Osteocyte (in vitro differentiated cells): ENCODE results near the gene CLNK. TPM values are rescaled to one million over a fixed set of nuclear protein-coding genes. Genes with fewer than 3 reads are reported as not detected.

Experiments used
- DNase-seq: peaks from one replicate; pipeline ENCODE4 v3.0.0; 2021; ENCODE audit warnings: mixed read lengths; ENCODE audit not compliant: unreplicated experiment; ENCODE audit errors: extremely low spot score
- H3K27ac Mint-ChIP-seq: one replicate; pipeline ENCODE4 v1.8.0; 2021; ENCODE audit warnings: mild to moderate bottlenecking, mixed read lengths; ENCODE audit not compliant: unreplicated experiment
- H3K27me3 Mint-ChIP-seq: one replicate; pipeline ENCODE4 v1.8.0; 2021; ENCODE audit warnings: mixed read lengths; ENCODE audit not compliant: unreplicated experiment
- H3K36me3 Mint-ChIP-seq: one replicate; pipeline ENCODE4 v1.8.0; 2021; ENCODE audit warnings: mixed read lengths; ENCODE audit not compliant: unreplicated experiment
- H3K4me1 Mint-ChIP-seq: one replicate; pipeline ENCODE4 v1.8.0; 2021; ENCODE audit warnings: mixed read lengths; ENCODE audit not compliant: unreplicated experiment
- H3K4me3 Mint-ChIP-seq: one replicate; pipeline ENCODE4 v1.8.0; 2021; ENCODE audit warnings: mild to moderate bottlenecking, moderate library complexity, mixed read lengths; ENCODE audit not compliant: unreplicated experiment
- H3K9me3 Mint-ChIP-seq: one replicate; pipeline ENCODE4 v1.8.0; 2021; ENCODE audit warnings: mixed read lengths; ENCODE audit not compliant: unreplicated experiment
- total RNA-seq: library from RNA; stranded (reverse); gene quantifications from 2 replicates; pipeline ENCODE4 v1.2.1, GENCODE V29; 2021
- TF ChIP-seq, protein P1 (sequence below): fragments of 200-600 bp; sonication (generic); IDR thresholded peaks from 2 replicates; pipeline ENCODE4 v1.5.0; 2021; ENCODE audit warnings: antibody characterized with exemption, mild to moderate bottlenecking, moderate library complexity

Gene CLNK
- total RNA-seq, 1 donor from 2014 or later = not detected

DNA sequence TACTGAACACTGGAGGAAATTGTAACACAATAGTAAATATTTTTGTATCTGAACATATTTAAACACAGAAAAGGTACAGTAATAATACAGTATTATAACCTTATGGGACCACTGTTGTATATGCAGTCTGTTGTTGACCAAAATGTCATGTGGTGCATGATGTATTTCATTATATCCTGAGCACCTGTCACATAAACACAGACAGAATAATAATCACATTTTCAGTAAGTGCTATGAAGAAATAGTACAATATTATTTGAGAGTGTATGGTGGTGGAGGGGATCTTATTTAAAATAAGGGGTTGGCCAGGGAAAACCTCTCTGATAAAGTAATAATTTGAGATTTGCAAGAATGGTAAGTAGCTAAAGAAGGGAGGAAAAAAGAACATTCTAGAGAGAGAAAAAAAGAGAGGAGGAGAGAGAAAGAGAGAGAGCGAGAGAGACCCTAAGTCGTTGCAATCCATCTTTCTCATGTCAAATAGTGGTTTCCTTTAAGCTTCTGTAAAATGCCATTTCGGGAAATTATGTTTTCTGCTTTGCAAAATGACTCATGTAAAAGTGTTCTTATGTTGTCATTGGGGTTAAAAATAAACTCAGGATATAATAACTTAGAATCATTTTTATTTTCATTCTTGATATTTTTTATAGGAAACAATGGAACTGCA, 19.3 kb upstream of the CLNK start:
- no peaks in the 10 kb centered on the region for H3K9me3 Mint-ChIP-seq
- TF ChIP-seq, protein P1, sequence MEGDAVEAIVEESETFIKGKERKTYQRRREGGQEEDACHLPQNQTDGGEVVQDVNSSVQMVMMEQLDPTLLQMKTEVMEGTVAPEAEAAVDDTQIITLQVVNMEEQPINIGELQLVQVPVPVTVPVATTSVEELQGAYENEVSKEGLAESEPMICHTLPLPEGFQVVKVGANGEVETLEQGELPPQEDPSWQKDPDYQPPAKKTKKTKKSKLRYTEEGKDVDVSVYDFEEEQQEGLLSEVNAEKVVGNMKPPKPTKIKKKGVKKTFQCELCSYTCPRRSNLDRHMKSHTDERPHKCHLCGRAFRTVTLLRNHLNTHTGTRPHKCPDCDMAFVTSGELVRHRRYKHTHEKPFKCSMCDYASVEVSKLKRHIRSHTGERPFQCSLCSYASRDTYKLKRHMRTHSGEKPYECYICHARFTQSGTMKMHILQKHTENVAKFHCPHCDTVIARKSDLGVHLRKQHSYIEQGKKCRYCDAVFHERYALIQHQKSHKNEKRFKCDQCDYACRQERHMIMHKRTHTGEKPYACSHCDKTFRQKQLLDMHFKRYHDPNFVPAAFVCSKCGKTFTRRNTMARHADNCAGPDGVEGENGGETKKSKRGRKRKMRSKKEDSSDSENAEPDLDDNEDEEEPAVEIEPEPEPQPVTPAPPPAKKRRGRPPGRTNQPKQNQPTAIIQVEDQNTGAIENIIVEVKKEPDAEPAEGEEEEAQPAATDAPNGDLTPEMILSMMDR = no peak
- no peak for DNase-seq
- H3K4me3 Mint-ChIP-seq = no peak overlapping the region
- H3K36me3 Mint-ChIP-seq = no peaks in the 10 kb centered on the region
- no peaks in the 10 kb centered on the region for H3K27me3 Mint-ChIP-seq
- H3K27ac Mint-ChIP-seq = no peak overlapping the region
- peaks cover 24% of the 10 kb centered on the region for H3K4me1 Mint-ChIP-seq

DNA sequence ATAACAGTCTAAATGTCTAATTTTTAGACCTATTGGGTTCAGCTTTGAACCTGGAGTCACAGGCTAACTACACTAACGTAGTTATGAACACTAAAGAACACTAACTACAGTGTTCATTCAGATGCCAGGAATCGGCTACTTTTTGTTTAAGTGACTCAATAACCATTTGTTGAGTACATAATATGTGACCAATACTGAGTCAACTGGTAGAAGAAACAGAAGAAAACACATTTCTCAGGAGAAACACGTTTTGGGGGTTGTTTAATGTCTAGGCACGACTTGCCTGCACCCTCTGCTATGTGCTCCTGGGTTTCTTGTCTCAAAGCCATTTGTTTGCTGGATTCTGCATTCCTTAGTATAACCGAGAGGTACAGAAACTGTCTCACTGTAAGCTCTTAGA, 18.6 kb upstream of the CLNK start:
- no peaks in the 10 kb centered on the region for H3K27me3 Mint-ChIP-seq
- no peak for DNase-seq
- H3K4me3 Mint-ChIP-seq = no peak overlapping the region
- no peak overlapping the region for H3K27ac Mint-ChIP-seq
- peaks cover 4% of the 10 kb centered on the region for H3K9me3 Mint-ChIP-seq
- H3K36me3 Mint-ChIP-seq = no peaks in the 10 kb centered on the region
- peaks cover 24% of the 10 kb centered on the region for H3K4me1 Mint-ChIP-seq
- TF ChIP-seq, protein P1 = no peak

DNA sequence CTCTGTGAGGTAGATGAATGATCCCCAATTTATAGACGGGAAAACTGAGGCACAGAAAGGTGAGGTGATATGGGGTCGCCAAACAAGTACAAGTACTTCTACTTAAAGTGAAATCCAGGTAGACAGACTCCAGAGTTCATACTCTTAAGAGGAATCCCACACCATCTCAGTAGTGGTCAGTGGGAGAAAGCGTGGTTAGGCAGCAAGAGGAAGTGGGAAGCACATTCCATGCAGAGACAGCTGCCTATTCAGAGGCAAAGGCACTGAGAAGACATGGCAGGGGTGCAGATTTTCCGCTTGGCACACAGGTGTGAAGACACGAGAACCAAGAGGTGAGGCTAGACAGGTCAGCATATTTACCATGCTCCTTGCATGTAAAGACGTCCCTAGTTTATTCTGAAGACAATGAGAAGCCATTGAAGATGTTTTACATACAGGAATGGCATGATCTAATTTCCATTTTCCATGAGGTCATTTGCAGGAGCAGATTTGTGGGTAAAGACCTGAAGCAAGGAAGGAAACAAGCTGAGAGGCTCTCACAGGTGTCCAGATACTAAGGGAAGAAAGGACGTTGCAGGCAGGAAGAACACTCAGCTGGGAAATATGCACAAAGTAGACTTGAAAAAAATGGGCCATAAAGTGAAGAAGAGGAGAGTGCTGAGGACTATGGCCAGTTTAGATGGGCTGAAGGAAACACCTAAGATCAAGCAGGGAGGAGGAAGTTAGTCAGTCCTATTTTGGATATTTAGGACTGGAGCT, 17.3 kb upstream of the CLNK start:
- DNase-seq = no peak
- Mint-ChIP-seq H3K27me3 (no peaks in the 10 kb centered on the region), H3K4me3 (no peak overlapping the region), H3K27ac (no peak overlapping the region), H3K4me1 (peaks cover 24% of the 10 kb centered on the region), H3K36me3 (no peaks in the 10 kb centered on the region), H3K9me3 (peaks cover 4% of the 10 kb centered on the region)
- TF ChIP-seq, protein P1 = no peak

DNA sequence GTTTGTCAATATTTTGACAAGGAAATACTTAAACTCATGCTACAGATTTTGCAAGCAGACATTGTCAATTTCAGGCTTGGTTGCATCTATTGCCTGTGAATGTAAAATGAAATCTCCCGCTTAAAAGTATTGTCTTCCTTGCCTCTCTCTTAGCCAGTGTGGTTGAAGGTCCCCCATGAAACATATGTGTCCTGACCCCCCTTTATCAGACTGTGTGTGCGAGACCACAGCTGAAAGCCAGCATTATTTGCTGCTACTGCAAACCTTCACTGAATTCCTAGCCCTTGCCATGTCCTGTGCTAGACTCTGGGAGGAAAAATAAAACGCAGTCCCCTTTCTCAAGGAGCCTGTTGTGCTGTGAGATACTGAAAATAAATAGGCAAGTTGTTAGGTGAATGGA, 16.6 kb upstream of the CLNK start:
- H3K27me3 Mint-ChIP-seq = no peaks in the 10 kb centered on the region
- no peak overlapping the region for H3K4me3 Mint-ChIP-seq
- no peak for DNase-seq
- H3K9me3 Mint-ChIP-seq = peaks cover 4% of the 10 kb centered on the region
- no peak overlapping the region for H3K27ac Mint-ChIP-seq
- no peaks in the 10 kb centered on the region for H3K36me3 Mint-ChIP-seq
- TF ChIP-seq, protein P1 = no peak
- H3K4me1 Mint-ChIP-seq = peaks cover 23% of the 10 kb centered on the region

DNA sequence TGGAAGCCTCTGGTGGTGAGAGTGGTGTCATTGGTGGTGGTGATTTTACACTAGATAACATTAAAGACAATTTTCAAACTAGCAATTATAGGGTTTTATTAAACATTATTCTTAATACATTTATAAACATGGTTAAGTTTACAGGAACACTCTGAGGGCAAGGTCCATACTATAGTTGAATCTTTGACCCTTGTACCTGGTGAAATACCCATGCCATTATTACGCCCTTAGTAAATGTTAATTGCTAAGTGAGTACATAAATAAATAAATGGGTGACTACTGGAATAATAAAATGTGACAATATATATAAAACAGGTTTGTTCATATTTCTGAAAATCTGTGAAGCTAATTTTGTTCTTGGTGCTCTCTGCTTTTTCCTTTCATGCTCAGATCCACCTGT, 13.6 kb upstream of the CLNK start:
- peaks cover 5% of the 10 kb centered on the region for H3K9me3 Mint-ChIP-seq
- TF ChIP-seq, protein P1 = no peak
- no peaks in the 10 kb centered on the region for H3K4me1 Mint-ChIP-seq
- H3K27ac Mint-ChIP-seq = no peak overlapping the region
- H3K4me3 Mint-ChIP-seq = no peak overlapping the region
- H3K36me3 Mint-ChIP-seq = no peaks in the 10 kb centered on the region
- DNase-seq = no peak
- no peaks in the 10 kb centered on the region for H3K27me3 Mint-ChIP-seq
